Stimulated activated CD8-positive, alpha-beta memory T cell treated with anti-CD3 and anti-CD28 coated beads, Interleukin-15, amount 100 ng/mL, for 24 hours (primary cell): ENCODE data around the gene CALD1.

Experiments
- DNase-seq: peaks from one replicate; pipeline ENCODE4 v3.0.0-alpha.2; 2020; ENCODE audit warnings: low read depth

The CALD1 gene

GRCh38 chr7:134893920-134894319 lies 114.5 kb downstream of the CALD1 start:
- DNase-seq = no peak

GRCh38 chr7:134894928-134895327 lies 115.5 kb downstream of the CALD1 start:
- no peak for DNase-seq

- DNase-seq = no peak
These were observed 116.6 kb downstream of the CALD1 start for GRCh38 chr7:134896073-134896472.

GRCh38 chr7:134897936-134898335 lies 118.5 kb downstream of the CALD1 start:
- no peak for DNase-seq

- DNase-seq = no peak
These were observed 120.3 kb downstream of the CALD1 start for GRCh38 chr7:134899729-134900128.

- no peak for DNase-seq
These were observed 120.9 kb downstream of the CALD1 start for GRCh38 chr7:134900166-134900982.

- no peak for DNase-seq
These were observed 122.1 kb downstream of the CALD1 start for GRCh38 chr7:134901389-134902020.

GRCh38 chr7:134902058-134902457 lies 122.6 kb downstream of the CALD1 start:
- no peak for DNase-seq

- DNase-seq = no peak
These were observed 123.8 kb downstream of the CALD1 start for GRCh38 chr7:134903073-134903790.

GRCh38 chr7:134905375-134905774 lies 125.9 kb downstream of the CALD1 start:
- no peak for DNase-seq

GRCh38 chr7:134907000-134907399 lies 127.6 kb downstream of the CALD1 start:
- no peak for DNase-seq

- DNase-seq = no peak
These were observed 128.2 kb downstream of the CALD1 start for GRCh38 chr7:134907639-134908038.

- no peak for DNase-seq
These were observed 128.9 kb downstream of the CALD1 start for GRCh38 chr7:134908289-134908688.

GRCh38 chr7:134910214-134910890 lies 130.9 kb downstream of the CALD1 start:
- no peak for DNase-seq

GRCh38 chr7:134910968-134911367 lies 131.5 kb downstream of the CALD1 start:
- no peak for DNase-seq

- no peak for DNase-seq
These were observed 136.9 kb downstream of the CALD1 start for GRCh38 chr7:134916171-134916883.

GRCh38 chr7:134919240-134919641 lies 139.8 kb downstream of the CALD1 start:
- DNase-seq = no peak

GRCh38 chr7:134920026-134920753 lies 140.8 kb downstream of the CALD1 start:
- no peak for DNase-seq

GRCh38 chr7:134922720-134923704 lies 143.6 kb downstream of the CALD1 start:
- DNase-seq = no peak

GRCh38 chr7:134925766-134926165 lies 146.3 kb downstream of the CALD1 start:
- no peak for DNase-seq
